HG03139 (cell line): Measurements from ENCODE around the gene TRMT10A.

Experiments used
- ATAC-seq: cut with Tn5 transposase; IDR thresholded peaks from one replicate; pipeline ENCODE4 v1.9.1; 2021; ENCODE audit not compliant: unreplicated experiment

The TRMT10A gene

DNA sequence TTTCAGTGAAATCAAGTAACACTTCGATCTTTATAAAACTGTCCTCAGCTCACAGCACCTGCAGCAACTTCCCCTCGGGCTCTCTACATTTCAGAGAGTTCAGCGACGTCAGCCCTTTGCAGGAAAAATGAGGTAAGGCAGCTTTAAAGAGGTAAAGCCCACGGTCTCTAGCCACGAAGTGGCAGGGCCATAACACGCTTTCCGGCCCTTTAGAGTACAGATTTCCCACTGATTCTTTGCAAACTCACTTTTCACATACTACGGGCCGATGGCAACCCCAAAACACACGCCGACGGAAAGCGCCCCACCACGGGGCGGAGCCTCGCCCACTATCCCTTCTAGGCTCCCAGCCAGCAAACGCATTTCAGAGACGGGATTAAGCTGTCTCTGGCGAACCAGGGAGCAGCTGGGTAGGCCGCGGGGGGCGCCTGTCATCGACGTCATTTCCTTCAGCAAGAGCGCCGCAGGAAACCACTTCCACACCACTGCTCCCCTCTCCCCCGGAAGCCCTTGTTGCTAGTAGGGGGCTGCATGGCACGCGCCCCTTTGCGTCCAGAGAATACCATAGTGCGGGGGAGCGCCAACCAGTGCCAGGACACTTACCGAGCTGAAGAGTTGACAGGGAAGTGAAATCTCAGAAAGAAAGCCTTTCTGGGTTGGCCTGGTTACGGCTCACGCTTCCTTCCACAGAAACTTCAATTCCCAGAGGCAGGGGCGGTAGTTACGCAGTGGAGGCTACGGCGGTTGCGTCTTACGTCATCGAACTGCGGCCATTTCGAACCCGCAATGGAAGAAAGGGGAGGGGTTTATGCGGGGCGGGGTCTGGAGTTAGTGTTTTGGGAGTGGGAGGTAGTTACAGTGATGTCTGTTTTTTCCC, at the start of gene TRMT10A:
Gene TRMT10A (minus strand): TSS at position 730 of the 877 bp plus-strand sequence. CDS start 4,701 bp downstream, outside the sequence.
- ATAC-seq: peak; percentile 93

- ATAC-seq: no peak
Observed at GRCh38 chr4:99612704-99613103, 48.9 kb upstream of the TRMT10A start.

GRCh38 chr4:99612281-99612680, 48.4 kb upstream of the TRMT10A start:
- ATAC-seq: no peak

GRCh38 chr4:99610605-99611175, 46.9 kb upstream of the TRMT10A start:
- ATAC-seq: no peak

DNA sequence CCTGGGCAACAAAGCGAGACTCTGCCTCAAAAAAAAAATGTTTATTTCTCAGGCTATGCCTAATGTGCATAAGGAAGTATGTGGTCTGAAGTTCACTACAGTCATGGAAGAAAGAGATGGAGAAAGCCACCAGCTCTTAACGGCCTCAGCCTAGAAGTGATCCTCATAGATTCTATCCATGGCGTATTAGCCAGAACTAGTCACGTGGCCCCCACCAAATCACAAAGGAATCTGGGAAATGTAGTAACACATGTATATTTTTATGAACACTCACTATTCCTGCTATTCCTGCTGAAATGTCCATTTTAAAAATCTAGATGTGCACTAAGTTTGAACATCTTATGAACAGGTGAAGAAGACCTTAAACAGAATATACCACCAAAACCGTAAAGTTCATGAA, 44.6 kb upstream of the TRMT10A start:
- ATAC-seq: no peak

DNA sequence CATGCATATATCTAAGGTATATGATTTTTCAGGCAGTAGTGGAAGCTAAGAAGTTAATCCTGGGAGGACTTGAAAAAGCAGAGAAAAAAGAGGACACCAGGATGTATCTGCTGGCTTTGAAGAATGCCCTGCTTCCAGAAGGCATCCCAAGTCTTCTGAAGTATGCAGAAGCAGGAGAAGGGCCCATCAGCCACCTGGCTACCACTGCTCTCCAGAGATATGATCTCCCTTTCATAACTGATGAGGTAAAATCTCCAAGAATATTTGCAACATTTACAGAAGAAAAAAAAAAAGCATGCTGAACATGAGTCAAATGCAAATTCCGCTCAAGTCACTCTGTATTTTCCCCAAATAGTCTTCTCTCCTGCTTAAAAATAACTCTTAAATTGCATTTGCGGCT, 42.9 kb upstream of the TRMT10A start:
- no peak for ATAC-seq

DNA sequence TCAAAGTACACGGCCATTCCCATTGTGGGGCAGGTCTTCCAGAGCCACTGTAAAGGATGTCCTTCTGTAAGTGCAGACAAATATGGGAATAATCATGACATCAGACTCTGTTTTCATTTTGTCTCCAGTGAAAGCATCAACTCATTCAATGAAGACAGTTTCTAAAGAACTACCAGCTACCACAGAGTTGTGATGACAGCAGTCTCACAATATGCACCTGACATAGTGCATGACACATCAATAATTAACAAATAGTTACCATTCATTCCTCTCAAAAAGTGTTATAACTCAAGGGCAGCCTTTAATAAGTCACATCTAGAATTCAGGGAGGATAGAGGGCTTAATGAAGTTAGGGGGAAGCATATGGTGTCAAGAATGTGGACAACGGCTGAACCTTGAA, 31.0 kb upstream of the TRMT10A start:
- ATAC-seq: no peak

DNA sequence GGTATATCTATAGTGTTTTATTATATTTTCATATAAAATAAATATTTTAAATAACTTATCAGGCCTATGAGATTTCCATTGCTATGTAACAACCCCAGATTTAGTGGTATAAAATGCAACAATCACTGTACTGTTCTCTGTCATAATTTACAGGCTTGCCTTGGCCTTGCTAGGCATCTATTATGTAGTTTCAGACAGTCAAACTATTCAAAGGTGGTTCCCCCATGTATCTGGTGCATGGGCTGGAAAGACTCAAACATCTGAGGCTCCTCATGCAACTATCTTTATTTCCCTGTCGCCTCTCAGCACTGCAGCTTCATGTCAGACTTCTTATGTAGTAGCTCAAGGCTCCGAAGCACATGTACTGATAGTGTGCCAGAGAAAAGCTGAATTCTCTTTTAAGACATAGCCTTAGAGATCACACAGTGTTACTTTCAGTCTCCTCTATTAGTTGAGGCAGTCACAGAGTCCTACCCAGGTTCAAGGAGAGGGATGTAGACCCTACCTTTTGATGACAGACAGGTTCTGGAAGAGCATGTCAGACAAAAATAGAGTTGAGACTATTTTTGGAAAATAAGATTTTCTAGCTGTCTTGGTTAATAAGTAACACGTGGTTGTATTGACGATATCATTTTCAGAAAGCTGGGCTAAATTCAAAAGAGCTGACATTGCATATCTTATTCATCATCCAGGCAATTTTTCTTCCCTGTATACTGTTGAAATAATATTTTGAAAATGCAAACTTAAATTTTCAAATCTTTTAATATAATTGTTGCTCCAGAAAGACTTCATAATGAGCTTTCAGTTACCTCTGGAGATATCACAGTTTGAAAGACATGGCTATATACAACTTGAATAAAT, 30.2 kb upstream of the TRMT10A start:
- ATAC-seq: peak; percentile 60

DNA sequence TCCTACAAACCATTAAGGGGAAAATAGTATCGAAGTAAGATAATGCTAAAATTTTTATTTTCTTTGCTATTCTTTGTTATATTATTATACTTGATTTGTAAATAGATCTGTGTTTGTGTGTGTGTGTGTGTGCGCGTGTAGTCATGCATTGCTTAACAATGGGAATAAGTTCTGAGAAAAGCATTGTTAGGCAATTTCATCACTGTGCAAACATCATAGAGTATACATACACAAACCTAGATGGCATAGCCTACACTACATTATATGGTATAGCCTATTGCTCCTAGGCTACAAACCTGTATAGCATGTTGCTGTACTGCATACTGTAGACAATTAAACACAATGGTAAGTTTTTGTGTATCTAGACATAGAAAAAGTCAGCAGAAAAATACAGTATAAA, 27.9 kb upstream of the TRMT10A start:
- ATAC-seq: no peak

- ATAC-seq: no peak
Observed at GRCh38 chr4:99587803-99588202, 24.0 kb upstream of the TRMT10A start.

DNA sequence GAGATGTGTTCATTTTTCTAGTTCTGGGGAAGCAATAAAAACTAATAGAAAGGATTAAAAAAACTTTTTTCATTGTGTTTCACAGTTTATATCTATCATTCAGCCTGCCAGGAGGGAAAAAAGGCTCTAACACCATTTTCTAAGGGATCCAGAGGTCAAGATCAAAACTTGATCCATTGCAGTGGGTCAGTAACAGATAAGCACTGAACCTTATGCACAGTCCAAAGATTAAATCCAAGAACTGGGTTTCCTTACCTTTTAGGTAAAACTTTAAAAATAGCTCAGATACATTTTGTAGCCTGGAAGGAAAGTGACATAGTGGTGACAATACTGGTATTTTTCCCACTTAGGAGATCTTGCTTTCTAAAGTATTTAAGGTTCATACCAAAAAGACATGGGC, 23.5 kb upstream of the TRMT10A start:
- no peak for ATAC-seq

DNA sequence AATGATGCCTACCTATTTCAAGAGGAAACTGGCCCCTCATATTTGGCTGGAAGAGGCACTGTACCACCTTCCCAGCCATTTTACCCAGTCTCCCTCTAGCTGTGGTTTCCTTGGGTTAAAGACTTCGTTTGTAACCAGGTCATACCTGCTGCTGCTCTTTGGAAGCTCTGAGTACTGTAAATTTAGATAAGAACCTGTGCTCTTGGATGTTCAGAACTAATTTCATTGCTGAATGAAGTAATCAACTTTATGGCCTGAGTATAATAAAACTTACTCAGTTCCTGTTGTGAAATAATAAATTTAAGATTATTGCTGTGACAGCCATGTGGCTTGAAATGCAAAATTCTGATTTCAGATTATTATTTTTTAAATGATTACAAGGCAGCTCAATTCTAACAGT, 23.0 kb upstream of the TRMT10A start:
- ATAC-seq: no peak

- no peak for ATAC-seq
Observed at GRCh38 chr4:99586322-99586721, 22.5 kb upstream of the TRMT10A start.

GRCh38 chr4:99585516-99585915, 21.7 kb upstream of the TRMT10A start:
- ATAC-seq: no peak

GRCh38 chr4:99578714-99579113, 14.9 kb upstream of the TRMT10A start:
- ATAC-seq: no peak

GRCh38 chr4:99574530-99575324, 10.9 kb upstream of the TRMT10A start, which contains the start of gene MTTP:
TSS of gene MTTP (plus strand) at chr4:99574824. CDS start at chr4:99574910, 86 bp downstream.
- peak; percentile 77 for ATAC-seq

- ATAC-seq: no peak
Observed at GRCh38 chr4:99573735-99574368, 10.0 kb upstream of the TRMT10A start.

DNA sequence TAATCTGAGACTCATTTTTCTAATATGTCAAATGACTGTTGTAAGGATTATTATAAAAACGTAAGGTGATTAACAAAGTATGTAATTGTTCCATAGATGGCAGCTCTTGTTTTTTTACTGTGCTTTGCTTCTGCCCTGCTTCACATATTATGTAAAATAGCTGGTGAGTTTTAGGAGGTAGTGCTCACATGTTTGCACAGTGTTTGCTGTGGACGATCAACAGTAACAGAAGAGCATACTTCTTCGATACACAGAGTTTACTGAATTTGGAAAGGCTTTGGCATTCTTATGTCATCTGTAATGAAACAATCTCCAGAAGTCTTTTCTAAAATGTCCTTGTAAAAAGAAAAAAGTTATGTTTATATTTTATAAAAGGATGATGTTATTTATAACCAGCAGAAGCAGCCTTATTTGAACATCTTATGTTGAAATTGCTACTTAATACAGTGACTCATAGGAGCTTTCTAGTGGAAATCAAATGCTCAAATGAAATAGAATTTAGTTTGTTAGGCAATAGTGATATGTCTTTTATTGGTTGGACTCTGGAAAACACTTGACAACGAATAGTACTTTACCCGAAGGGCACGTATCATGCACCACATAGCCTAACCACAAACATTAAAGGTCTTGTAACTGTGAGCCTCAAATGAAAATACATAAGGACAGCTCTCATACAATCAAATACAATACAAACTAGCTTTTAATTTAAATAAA, 8.8 kb upstream of the TRMT10A start:
- ATAC-seq: no peak

DNA sequence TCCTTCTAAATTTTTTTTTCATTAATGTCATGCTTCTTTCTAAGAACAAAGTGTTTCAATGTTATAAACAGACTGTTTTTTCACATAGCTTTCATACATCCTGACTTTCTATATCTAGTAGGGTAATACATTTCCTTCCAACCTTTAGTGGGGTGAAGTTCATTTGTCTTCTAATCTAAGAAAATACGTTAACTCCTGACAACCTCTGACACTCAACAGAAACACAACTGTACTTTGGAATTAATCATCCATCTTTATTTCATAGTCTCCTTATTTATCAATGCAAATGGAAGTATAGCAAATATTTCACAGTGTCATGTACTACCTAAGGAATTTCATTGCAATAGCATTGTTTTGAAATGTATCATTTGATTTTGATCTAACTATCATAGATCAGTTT, 8.0 kb upstream of the TRMT10A start:
- ATAC-seq: no peak

DNA sequence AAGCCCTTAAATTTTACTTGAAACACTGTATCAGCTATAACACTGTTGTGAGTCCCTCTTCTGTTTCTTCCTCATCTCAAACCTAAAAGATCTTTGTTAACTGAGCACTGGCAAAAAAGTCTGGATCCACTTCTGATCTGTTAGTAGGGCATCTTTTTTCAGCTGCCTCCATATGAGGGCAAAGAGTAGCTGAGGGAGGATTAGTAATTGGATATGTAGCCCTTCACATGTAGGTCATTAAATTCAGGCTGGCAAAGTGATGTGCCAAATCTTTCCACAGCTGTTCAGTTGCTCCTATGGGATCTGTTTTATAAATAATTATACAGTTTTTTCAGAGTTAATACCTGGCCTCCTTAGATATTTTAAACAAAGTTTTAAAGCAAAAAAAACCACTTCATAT, 1.1 kb upstream of the TRMT10A start:
- ATAC-seq: no peak
